Activated CD8-positive, alpha-beta memory T cell treated with anti-CD3 and anti-CD28 coated beads, Interleukin-2, amount 50 U/mL, for 4 hours (primary cell): ENCODE data around the gene MUC5B.

Experiments used
- DNase-seq: peaks from one replicate; pipeline ENCODE4 v3.0.0-alpha.2; 2020

Gene MUC5B

GRCh38 chr11:1269957-1270356, 47.1 kb downstream of the MUC5B start:
- no peak for DNase-seq

- DNase-seq: no peak
These were observed 47.6 kb downstream of the MUC5B start for GRCh38 chr11:1270476-1270875.

- DNase-seq: no peak
These were observed 48.1 kb downstream of the MUC5B start for GRCh38 chr11:1271002-1271401.

- no peak for DNase-seq
These were observed 48.5 kb downstream of the MUC5B start for GRCh38 chr11:1271406-1271805.

- DNase-seq: no peak
These were observed 49.1 kb downstream of the MUC5B start for GRCh38 chr11:1271927-1272326.

GRCh38 chr11:1272531-1272930, 49.7 kb downstream of the MUC5B start:
- DNase-seq: no peak

GRCh38 chr11:1274501-1274900, 51.6 kb downstream of the MUC5B start:
- DNase-seq: no peak

- DNase-seq: no peak
These were observed 52.2 kb downstream of the MUC5B start for GRCh38 chr11:1275021-1275420.

GRCh38 chr11:1276041-1276790, 53.4 kb downstream of the MUC5B start:
- no peak for DNase-seq

- no peak for DNase-seq
These were observed 54.2 kb downstream of the MUC5B start for GRCh38 chr11:1276866-1277615.

GRCh38 chr11:1277936-1278512, 55.2 kb downstream of the MUC5B start:
- DNase-seq: no peak

GRCh38 chr11:1278766-1279673, 56.2 kb downstream of the MUC5B start:
- no peak for DNase-seq

GRCh38 chr11:1279674-1280055, 56.8 kb downstream of the MUC5B start:
- DNase-seq: no peak

GRCh38 chr11:1280116-1281035, 57.5 kb downstream of the MUC5B start:
- DNase-seq: no peak

GRCh38 chr11:1281326-1281973, 58.6 kb downstream of the MUC5B start:
- no peak for DNase-seq

GRCh38 chr11:1281974-1282365, 59.1 kb downstream of the MUC5B start:
- no peak for DNase-seq

- no peak for DNase-seq
These were observed 60.2 kb downstream of the MUC5B start for GRCh38 chr11:1283091-1283511.

- no peak for DNase-seq
These were observed 61.0 kb downstream of the MUC5B start for GRCh38 chr11:1283906-1284305.

- DNase-seq: no peak
These were observed 62.5 kb downstream of the MUC5B start for GRCh38 chr11:1285316-1285744.

GRCh38 chr11:1285876-1286275, 63.0 kb downstream of the MUC5B start:
- DNase-seq: no peak

- DNase-seq: no peak
These were observed 65.1 kb downstream of the MUC5B start for GRCh38 chr11:1287928-1288327.
